H1 (cell line): ENCODE results near the gene SLC25A21. TPM values are rescaled to one million over a fixed set of nuclear protein-coding genes. Genes with fewer than 3 reads are reported as not detected.

ENCODE experiments used
- CTCF ChIA-PET: fragments of 300-600 bp; sonication (Branson Sonifier 250); formaldehyde crosslinking; loops from one replicate; lab custom pipeline; 2021; ENCODE audit not compliant: partially characterized antibody; lab: Charles Lee
- POLR2A ChIA-PET: fragments of 300-600 bp; sonication (Branson Sonifier 250); formaldehyde crosslinking; loops from one replicate; lab custom pipeline; 2021; ENCODE audit warnings: inconsistent platforms; ENCODE audit not compliant: partially characterized antibody; lab: Charles Lee
- DNase-seq, 2 experiments: peaks; one replicate each; pipeline versions ENCODE4 v3.0.0 to v3.0.0-alpha.2; 2010 to 2022; ENCODE audit warnings: low spot score in 2 of 2, low read depth in 1 of 2, mixed read lengths in 1 of 2
- FAIRE-seq: peaks from 2 replicates; lab custom pipeline; 2011; peaks lifted over from hg19 to GRCh38; lab: Jason Lieb, UNC
- H2AFZ ChIP-seq: 2 replicates; pipeline ENCODE4 v1.8.1; 2012; ENCODE audit warnings: low read length, inconsistent platforms
- H2AK5ac ChIP-seq: 2 replicates; pipeline ENCODE4 v1.6.1; 2013; ENCODE audit warnings: low read depth, low read length
- H2BK120ac ChIP-seq: replicated peaks from 2 replicates; pipeline ENCODE3; 2013; ENCODE audit warnings: low read depth, low read length, inconsistent platforms
- H2BK12ac ChIP-seq: 2 replicates; pipeline ENCODE4 v1.6.1; 2013; ENCODE audit warnings: low read depth, low read length
- H2BK15ac ChIP-seq: 2 replicates; pipeline ENCODE4 v1.6.1; 2013; ENCODE audit warnings: low read length
- H2BK20ac ChIP-seq: 2 replicates; pipeline ENCODE4 v1.6.1; 2013; ENCODE audit warnings: low read length
- H2BK5ac ChIP-seq: 2 replicates; pipeline ENCODE4 v1.6.1; 2013; ENCODE audit warnings: low read depth, low read length
- H3K14ac ChIP-seq: 2 replicates; pipeline ENCODE4 v1.6.1; 2013; ENCODE audit warnings: inconsistent platforms; ENCODE audit not compliant: insufficient read length
- H3K18ac ChIP-seq: 2 replicates; pipeline ENCODE4 v1.6.1; 2013; ENCODE audit warnings: low read length; ENCODE audit errors: extremely low read depth
- H3K23ac ChIP-seq: 2 replicates; pipeline ENCODE4 v1.6.1; 2013; ENCODE audit warnings: inconsistent platforms; ENCODE audit not compliant: insufficient read length
- H3K23me2 ChIP-seq: 2 replicates; pipeline ENCODE4 v1.6.1; 2013; ENCODE audit warnings: low read depth, low read length
- H3K27ac ChIP-seq: 2 replicates; pipeline ENCODE4 v1.6.1; 2011; ENCODE audit warnings: low read depth, low read length, inconsistent platforms
- H3K27me3 ChIP-seq, 4 experiments: replicated peaks in 1 of 4; 1 replicate in 1 of 4; 2 replicates in 3 of 4; pipeline versions ENCODE4 v1.6.1 to v1.8.1; 2011 to 2013; ENCODE audit warnings: low read length in 3 of 4, mild to moderate bottlenecking in 3 of 4, inconsistent platforms in 2 of 4, mixed read lengths in 2 of 4, moderate library complexity in 1 of 4; ENCODE audit not compliant: control insufficient read depth in 3 of 4, insufficient read depth in 3 of 4; ENCODE audit errors: extremely low read depth in 1 of 4
- H3K36me3 ChIP-seq, 4 experiments: 2 replicates each; pipeline versions ENCODE4 v1.6.1 to v1.8.1; 2011 to 2013; ENCODE audit warnings: mild to moderate bottlenecking in 4 of 4, low read length in 3 of 4, moderate library complexity in 2 of 4, control low read depth in 1 of 4, inconsistent platforms in 1 of 4; ENCODE audit not compliant: insufficient read depth in 4 of 4, control insufficient read depth in 2 of 4
- H3K4ac ChIP-seq: replicated peaks from 2 replicates; pipeline ENCODE3; 2013; ENCODE audit warnings: low read length, low read depth, mixed read lengths, inconsistent platforms; ENCODE audit not compliant: insufficient read length
- H3K4me1 ChIP-seq, 4 experiments: replicated peaks in 1 of 4; 1 replicate in 1 of 4; 2 replicates in 3 of 4; pipeline versions ENCODE4 v1.6.1 to v1.8.1; 2011 to 2013; ENCODE audit warnings: low read length in 3 of 4, inconsistent platforms in 2 of 4, mixed read lengths in 1 of 4; ENCODE audit not compliant: insufficient read depth in 4 of 4, control insufficient read depth in 3 of 4
- H3K4me2 ChIP-seq, 2 experiments: 2 replicates each; pipeline versions ENCODE4 v1.6.1 to v1.8.1; 2011 to 2013; ENCODE audit warnings: low read depth in 2 of 2, low read length in 2 of 2, control low read depth in 1 of 2, inconsistent platforms in 1 of 2, mild to moderate bottlenecking in 1 of 2; ENCODE audit not compliant: insufficient read depth in 1 of 2
- H3K4me3 ChIP-seq, 4 experiments: fragments of 200-600, 300-600 bp in 1 of 4; sonication (generic), shearing (Covaris generic), sonication (Bioruptor Twin) in 1 of 4; 2 replicates each; pipeline versions ENCODE4 v1.5.1 to v1.8.1; 2011 to 2016; ENCODE audit warnings: low read length in 4 of 4, low read depth in 3 of 4, control low read depth in 2 of 4, inconsistent platforms in 2 of 4, mild to moderate bottlenecking in 2 of 4, mixed read lengths in 1 of 4, moderate library complexity in 1 of 4; ENCODE audit not compliant: insufficient read depth in 2 of 4; ENCODE audit errors: extremely low read depth in 1 of 4
- H3K56ac ChIP-seq: replicated peaks from 2 replicates; pipeline ENCODE3; 2013; ENCODE audit warnings: low read depth, mild to moderate bottlenecking, mixed read lengths, low read length, inconsistent platforms; ENCODE audit not compliant: insufficient read length
- H3K79me1 ChIP-seq: 2 replicates; pipeline ENCODE4 v1.6.1; 2013; ENCODE audit warnings: low read depth, low read length, control low read depth
- H3K79me2 ChIP-seq, 2 experiments: 2 replicates each; pipeline versions ENCODE4 v1.6.1 to v1.8.1; 2012 to 2013; ENCODE audit warnings: low read length in 2 of 2, mild to moderate bottlenecking in 2 of 2, inconsistent platforms in 1 of 2; ENCODE audit not compliant: insufficient read depth in 2 of 2, control insufficient read depth in 1 of 2
- H3K9ac ChIP-seq, 4 experiments: replicated peaks in 1 of 4; 1 replicate in 1 of 4; 2 replicates in 3 of 4; pipeline versions ENCODE4 v1.6.1 to v1.8.1; 2011 to 2013; ENCODE audit warnings: low read depth in 3 of 4, low read length in 3 of 4, control low read depth in 2 of 4, mild to moderate bottlenecking in 2 of 4, moderate library complexity in 2 of 4, inconsistent platforms in 1 of 4; ENCODE audit errors: extremely low read depth in 1 of 4
- H3K9me3 ChIP-seq, 2 experiments: 2 replicates each; pipeline versions ENCODE4 v1.6.1 to v1.8.1; 2012 to 2013; ENCODE audit warnings: mild to moderate bottlenecking in 2 of 2, moderate library complexity in 2 of 2, control low read depth in 1 of 2, inconsistent platforms in 1 of 2, low read depth in 1 of 2, low read length in 1 of 2, mixed read lengths in 1 of 2; ENCODE audit not compliant: insufficient read depth in 2 of 2
- H4K20me1 ChIP-seq, 2 experiments: replicated peaks in 1 of 2; 2 replicates each; pipeline versions ENCODE3 to v1.8.1; 2011 to 2013; ENCODE audit warnings: inconsistent platforms in 2 of 2, low read length in 2 of 2, mild to moderate bottlenecking in 1 of 2; ENCODE audit not compliant: insufficient read depth in 2 of 2, control insufficient read depth in 1 of 2
- H4K5ac ChIP-seq: 2 replicates; pipeline ENCODE4 v1.6.1; 2013; ENCODE audit warnings: low read length, low read depth, mixed read lengths, inconsistent platforms; ENCODE audit not compliant: insufficient read length
- H4K8ac ChIP-seq: 2 replicates; pipeline ENCODE4 v1.8.0; 2013; ENCODE audit warnings: mild to moderate bottlenecking, moderate library complexity, low read length, inconsistent platforms; ENCODE audit not compliant: insufficient read depth; ENCODE audit errors: extremely low read depth
- H4K91ac ChIP-seq: replicated peaks from 2 replicates; pipeline ENCODE3; 2013; ENCODE audit warnings: low read length, mixed read lengths, inconsistent platforms; ENCODE audit not compliant: insufficient read length
- BACH1 ChIP-seq: IDR thresholded peaks from 2 replicates; pipeline ENCODE4 v1.6.1; 2012; ENCODE audit warnings: low read length, improper control_type of control experiment
- CTBP2 ChIP-seq: IDR thresholded peaks from 2 replicates; pipeline ENCODE4 v1.7.0; 2011; ENCODE audit warnings: borderline replicate concordance, mild to moderate bottlenecking, moderate library complexity, mixed read lengths, low read length; ENCODE audit not compliant: insufficient read depth, insufficient read length
- FOSL1 ChIP-seq: IDR thresholded peaks from 2 replicates; pipeline ENCODE4 v1.6.1; 2011; ENCODE audit warnings: mild to moderate bottlenecking, low read depth, low read length, moderate library complexity; ENCODE audit not compliant: insufficient read depth
- GTF2F1 ChIP-seq: IDR thresholded peaks from 2 replicates; pipeline ENCODE4 v1.6.1; 2012; ENCODE audit warnings: low read depth, low read length, improper control_type of control experiment, borderline replicate concordance
- HDAC2 ChIP-seq, 2 experiments: fragments of 300-600 bp in 1 of 2; sonication (generic) in 1 of 2; IDR thresholded peaks; 2 replicates each; pipeline ENCODE4 v1.6.1; 2011 to 2012; ENCODE audit warnings: low read depth in 2 of 2, low read length in 2 of 2, mild to moderate bottlenecking in 2 of 2, moderate library complexity in 2 of 2, borderline replicate concordance in 1 of 2, inconsistent platforms in 1 of 2
- NANOG ChIP-seq: IDR thresholded peaks from 2 replicates; pipeline ENCODE4 v1.6.1; 2011; ENCODE audit warnings: low read length, low read depth, mild to moderate bottlenecking, inconsistent platforms; ENCODE audit not compliant: insufficient read depth, poor library complexity, severe bottlenecking
- RAD21 ChIP-seq, 2 experiments: IDR thresholded peaks in 1 of 2; conservative IDR thresholded peaks in 1 of 2; 2 replicates each; pipeline ENCODE4 v1.6.1; 2011; ENCODE audit warnings: low read depth in 2 of 2, low read length in 2 of 2, improper control_type of control experiment in 1 of 2, inconsistent platforms in 1 of 2, mild to moderate bottlenecking in 1 of 2, moderate library complexity in 1 of 2
- RXRA ChIP-seq: IDR thresholded peaks from 2 replicates; pipeline ENCODE4 v1.6.1; 2011; ENCODE audit warnings: low read depth, mild to moderate bottlenecking, low read length, moderate library complexity; ENCODE audit not compliant: insufficient read depth
- SP1 ChIP-seq: IDR thresholded peaks from 2 replicates; pipeline ENCODE4 v1.6.1; 2011; ENCODE audit warnings: low read depth, low read length
- SUZ12 ChIP-seq: fragments of 200-600 bp; sonication (generic); IDR thresholded peaks from 2 replicates; pipeline ENCODE4 v1.6.1; 2012; ENCODE audit warnings: mild to moderate bottlenecking, inconsistent platforms, low read length, moderate library complexity, mixed read lengths
- USF2 ChIP-seq: IDR thresholded peaks from 2 replicates; pipeline ENCODE4 v1.6.1; 2011; ENCODE audit warnings: low read length, improper control_type of control experiment
- polyA plus RNA-seq, 7 experiments: library from polyadenylated mRNA; depleted of rRNA in 3 of 7; stranded (reverse) in 5 of 7; unstranded in 2 of 7; fragments of >200 nt in 5 of 7; fragments of 200-250 nt in 2 of 7; gene quantifications; 1 replicate in 5 of 7; 2 replicates in 1 of 7; 4 replicates in 1 of 7; pipeline versions ENCODE4 v1.2.1 to v1.2.3, GENCODE V29; 2011 to 2013; ENCODE audit warnings: missing spikeins in 2 of 7, mixed read lengths in 2 of 7
- total RNA-seq: library from RNA; stranded (reverse); fragmentation: NEBNext Ultra II Directional; extraction: Animal tissue kit (Norgen Biotek cat#: 25700); gene quantifications from 2 replicates; pipeline ENCODE4 v1.2.1, GENCODE V29; 2021
- TF ChIP-seq, protein P1 (sequence below): IDR thresholded peaks from 2 replicates; pipeline ENCODE4 v1.6.1; 2011; ENCODE audit warnings: low read depth, mild to moderate bottlenecking, low read length; ENCODE audit not compliant: insufficient read depth

The SLC25A21 gene
- total and polyA plus RNA-seq, 2 of the 8 experiments (the other 6 are each of a cell fraction or from before 2014, with no cell fraction given): 6.9 to 15.7 TPM

DNA sequence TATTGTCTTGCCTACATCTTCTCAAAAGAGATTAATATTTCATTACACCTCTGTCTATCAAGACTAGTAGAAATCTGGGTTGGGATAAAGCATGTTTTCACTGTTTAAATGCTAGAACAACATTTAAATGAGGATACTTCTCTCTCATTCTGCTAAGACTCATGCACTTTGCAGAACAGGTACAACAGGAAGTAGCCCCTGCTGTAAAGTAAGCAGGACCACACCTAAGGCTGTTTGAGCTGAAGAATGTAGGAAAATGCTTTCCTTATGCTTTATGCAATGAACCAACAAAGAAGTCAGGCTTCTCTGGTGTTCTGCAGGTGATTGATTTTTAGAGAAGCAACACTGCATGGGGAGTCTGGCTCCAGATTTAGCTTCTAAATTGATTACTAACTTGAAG, 421.3 kb downstream of the SLC25A21 start:
- no peak overlapping the region for H4K8ac ChIP-seq
- H3K23me2 ChIP-seq: no peaks in the 10 kb centered on the region
- ChIA-PET POLR2A (no interaction called here), CTCF (interaction anchor here (0.9 to 1.0 kb wide), 2 partner anchors 191 to 399 kb away, joined by 3 read pairs; no protein-coding TSS in a partner anchor)
- H2BK120ac ChIP-seq: no peak overlapping the region
- H2AFZ ChIP-seq: no peak overlapping the region
- 0 out of 4 replicates have a peak, but pooled peaks cover 2 to 5% of the 10 kb centered on the region in 2 experiments for H3K9me3 ChIP-seq
- FAIRE-seq (no peak), DNase-seq (no peak)
- no peak overlapping the region for H3K9ac ChIP-seq
- H3K23ac ChIP-seq: no peak overlapping the region
- no peak overlapping the region for H3K4me2 ChIP-seq
- no peak overlapping the region for H3K4ac ChIP-seq
- H3K36me3 ChIP-seq: no peaks in the 10 kb centered on the region
- no peak overlapping the region for H3K4me3 ChIP-seq
- H2AK5ac ChIP-seq: no peak overlapping the region
- H3K14ac ChIP-seq: no peak overlapping the region
- H4K91ac ChIP-seq: no peak overlapping the region
- H2BK20ac ChIP-seq: no peak overlapping the region
- H4K5ac ChIP-seq: no peak overlapping the region
- no peaks in the 10 kb centered on the region for H4K20me1 ChIP-seq
- no peak overlapping the region for H3K18ac ChIP-seq
- H2BK12ac ChIP-seq: no peak overlapping the region
- H3K56ac ChIP-seq: no peak overlapping the region
- no peak overlapping the region for H2BK15ac ChIP-seq
- H3K4me1 ChIP-seq: peaks cover 0 to 2% (median 0%) of the 10 kb centered on the region in 4 experiments; a peak in 1 of 7 replicates
- no peaks in the 10 kb centered on the region for H3K27me3 ChIP-seq
- no peak overlapping the region for H2BK5ac ChIP-seq
- no peaks in the 10 kb centered on the region for H3K79me2 ChIP-seq
- H3K79me1 ChIP-seq: no peaks in the 10 kb centered on the region
- H3K27ac ChIP-seq: no peak overlapping the region
- TF ChIP-seq RXRA: no peak
- no peak for TF ChIP-seq SP1
- TF ChIP-seq HDAC2 (IDR thresholded peaks at IDR 0.05; ENCODE audit: borderline replicate concordance in 1 of 2, low read depth in 2 of 2, low read length in 2 of 2): no peak
- TF ChIP-seq, protein P1, sequence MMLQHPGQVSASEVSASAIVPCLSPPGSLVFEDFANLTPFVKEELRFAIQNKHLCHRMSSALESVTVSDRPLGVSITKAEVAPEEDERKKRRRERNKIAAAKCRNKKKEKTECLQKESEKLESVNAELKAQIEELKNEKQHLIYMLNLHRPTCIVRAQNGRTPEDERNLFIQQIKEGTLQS: no peak
- no peak for TF ChIP-seq SUZ12
- TF ChIP-seq GTF2F1: no peak
- no peak for TF ChIP-seq CTBP2
- TF ChIP-seq NANOG: no peak
- no peak for TF ChIP-seq BACH1
- no peak for TF ChIP-seq USF2
- TF ChIP-seq RAD21 (IDR thresholded peaks at IDR 0.05 in 1 of 2, conservative IDR thresholded peaks at IDR 0.05 in 1 of 2; ENCODE audit: low read depth in 2 of 2, low read length in 2 of 2): no peak
- TF ChIP-seq FOSL1: no peak
